NCI-H226 (cell line): ENCODE results near the gene NAGK.
"Not testable (repeated sequence)": the region's sequence is repeated elsewhere in the genome, so short reads cannot be mapped to it uniquely, and the experiment has no call there.

Source experiments
- DNase-seq: peaks from one replicate; pipeline ENCODE4 v3.0.0-alpha.2; 2015

The NAGK gene

DNA sequence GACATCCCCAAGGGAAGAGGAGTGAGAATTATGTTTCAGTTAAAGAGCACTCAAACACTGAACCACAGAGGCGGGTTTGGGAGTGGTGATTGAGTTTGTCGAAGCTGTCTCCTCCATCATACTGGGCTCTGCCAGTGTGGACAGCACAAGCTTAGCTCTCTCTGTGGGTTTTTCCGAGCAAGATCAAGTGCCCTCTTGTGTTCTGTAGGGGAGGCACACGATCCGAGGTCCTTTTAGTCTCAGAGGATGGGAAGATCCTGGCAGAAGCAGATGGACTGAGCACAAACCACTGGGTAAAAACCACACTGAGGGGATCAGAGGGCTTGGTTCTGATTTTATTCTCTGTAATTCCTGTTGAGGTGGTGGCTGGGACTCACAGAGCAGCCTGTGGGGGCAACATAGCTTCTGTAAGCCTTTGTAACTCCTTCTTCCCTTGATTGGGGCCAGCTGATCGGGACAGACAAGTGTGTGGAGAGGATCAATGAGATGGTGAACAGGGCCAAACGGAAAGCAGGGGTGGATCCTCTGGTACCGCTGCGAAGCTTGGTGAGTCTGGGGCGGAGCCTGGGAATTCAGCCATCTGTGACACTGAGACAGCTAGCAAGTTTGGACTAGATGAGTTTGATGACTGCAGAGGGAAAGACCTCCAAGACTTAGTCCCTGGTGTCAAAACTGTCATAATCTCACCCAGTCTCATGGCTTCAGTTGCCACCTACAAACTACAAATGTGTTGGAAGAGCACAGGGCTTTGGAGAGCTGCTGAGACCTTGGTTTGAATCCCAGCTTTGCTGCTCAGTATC, 2.0 kb downstream of the NAGK start:
- peak; percentile 17 for DNase-seq

- DNase-seq, result no peak
These were observed 3.4 kb downstream of the NAGK start for GRCh38 chr2:71071681-71072398.

DNA sequence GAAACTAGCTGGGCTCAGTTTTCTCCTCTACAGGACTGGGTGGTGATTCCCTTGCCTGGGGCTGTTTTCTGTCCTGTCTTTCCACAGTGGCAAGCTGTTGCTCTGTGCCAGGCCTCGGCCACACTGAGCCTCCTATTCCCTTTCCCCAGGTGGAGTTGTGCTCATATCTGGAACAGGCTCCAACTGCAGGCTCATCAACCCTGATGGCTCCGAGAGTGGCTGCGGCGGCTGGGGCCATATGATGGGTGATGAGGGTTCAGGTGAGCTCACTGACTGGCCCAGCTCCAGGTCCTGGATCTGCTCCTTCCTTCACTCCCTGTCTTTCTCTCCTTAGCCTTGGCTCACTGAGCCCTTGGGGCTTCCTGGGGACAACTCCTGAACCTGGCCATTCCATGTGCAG, 4.0 kb downstream of the NAGK start:
- no peak for DNase-seq

DNA sequence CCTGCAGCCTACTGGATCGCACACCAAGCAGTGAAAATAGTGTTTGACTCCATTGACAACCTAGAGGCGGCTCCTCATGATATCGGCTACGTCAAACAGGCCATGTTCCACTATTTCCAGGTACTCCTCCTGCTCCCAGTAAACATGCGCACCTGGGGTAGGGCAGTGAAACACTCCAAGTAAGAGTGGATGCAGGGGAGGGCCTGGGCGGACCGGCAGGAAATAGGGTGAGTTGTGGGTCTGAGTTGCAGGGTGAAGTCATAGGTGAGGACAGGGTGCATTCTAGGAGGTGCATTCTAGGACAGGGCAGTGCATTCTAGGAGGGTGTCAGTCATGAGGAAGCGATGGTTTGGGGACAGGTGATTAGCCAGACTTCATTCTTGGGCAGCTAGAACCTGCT, 5.0 kb downstream of the NAGK start:
- no peak for DNase-seq

DNA sequence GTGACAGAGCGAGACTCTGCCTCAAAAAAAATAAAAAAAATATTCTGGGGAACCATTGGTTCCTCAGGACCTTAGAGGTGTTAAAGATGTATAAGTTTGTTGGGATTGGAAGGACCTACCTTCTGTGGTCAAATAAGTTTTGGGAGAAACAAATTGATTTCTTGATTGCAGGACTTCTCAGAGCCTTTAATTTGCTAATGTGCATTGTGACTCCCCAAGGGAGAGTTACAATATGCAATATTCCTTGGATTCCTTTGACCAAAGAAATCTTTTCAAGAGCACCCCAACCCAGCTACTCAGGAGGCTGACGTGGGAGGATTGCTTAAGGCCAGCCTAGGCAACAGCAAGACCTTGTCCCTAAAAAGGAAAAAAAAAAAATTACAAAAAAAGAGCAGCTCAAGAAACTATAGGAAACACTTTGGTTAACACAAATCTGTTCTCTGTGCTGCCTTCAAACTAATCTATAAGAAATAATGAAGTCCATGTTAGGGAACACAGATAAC, 6.5 kb downstream of the NAGK start:
- DNase-seq, result no peak

GRCh38 chr2:71078624-71079023, 10.2 kb downstream of the NAGK start:
- no peak for DNase-seq

- DNase-seq, result no peak
These were observed 14.2 kb downstream of the NAGK start for GRCh38 chr2:71082402-71083252.

GRCh38 chr2:71083297-71083696, 14.8 kb downstream of the NAGK start:
- DNase-seq, result not testable (repeated sequence)

- DNase-seq, result not testable (repeated sequence)
These were observed 15.4 kb downstream of the NAGK start for GRCh38 chr2:71083752-71084312.

DNA sequence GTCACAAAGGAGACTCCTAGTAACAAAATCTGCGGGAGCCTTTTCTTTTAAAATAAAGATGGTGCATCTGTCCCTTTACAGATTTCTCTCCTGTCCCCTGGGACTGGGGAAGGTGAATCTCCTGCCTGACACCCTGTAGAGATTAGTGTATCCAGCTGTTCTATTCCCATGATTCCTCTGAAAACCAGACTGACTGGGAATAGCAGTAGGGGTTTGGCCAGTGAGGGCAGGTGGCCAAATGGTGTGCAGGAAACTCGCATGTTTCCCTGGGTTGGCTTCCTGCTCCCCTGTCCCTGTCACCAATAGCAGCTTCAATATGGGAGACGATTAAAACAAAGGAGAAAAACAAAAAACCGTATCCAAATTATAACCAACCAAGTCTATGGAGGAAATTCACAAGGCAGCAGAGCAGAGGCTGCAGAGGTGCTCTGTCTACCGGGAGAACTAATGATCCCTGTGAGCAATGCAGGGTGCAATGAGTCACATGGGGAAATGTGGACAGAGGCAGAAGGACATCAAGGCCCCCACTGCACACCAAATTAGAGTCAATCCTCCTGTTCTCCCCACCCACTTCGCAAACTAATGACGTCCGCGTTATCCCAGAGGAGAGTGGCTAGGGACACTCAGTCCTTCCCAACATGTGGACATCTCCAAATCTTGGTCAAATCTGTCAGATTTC, 17.0 kb downstream of the NAGK start:
- not testable (repeated sequence) for DNase-seq

GRCh38 chr2:71089475-71089874, 21.0 kb downstream of the NAGK start:
- DNase-seq, result not testable (repeated sequence)

DNA sequence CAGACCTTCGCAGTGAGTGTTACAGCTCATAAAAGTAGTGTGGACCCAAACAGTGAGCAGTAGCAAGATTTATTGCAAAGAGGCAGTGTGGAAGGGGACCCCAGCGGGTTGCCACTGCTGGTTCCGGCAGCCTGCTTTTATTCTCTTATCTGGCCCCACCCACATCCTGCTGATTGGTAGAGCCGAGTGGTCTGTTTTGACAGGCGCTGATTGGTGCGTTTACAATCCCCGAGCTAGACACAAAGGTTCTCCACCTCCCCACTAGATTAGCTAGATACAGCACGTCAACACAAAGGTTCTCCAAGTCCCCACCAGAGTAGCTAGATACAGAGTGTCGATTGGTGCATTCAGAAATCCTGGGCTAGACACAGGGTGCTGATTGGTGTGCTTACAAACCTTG, 23.4 kb downstream of the NAGK start:
- DNase-seq, result not testable (repeated sequence)

GRCh38 chr2:71092491-71093260, 24.2 kb downstream of the NAGK start:
- DNase-seq, result not testable (repeated sequence)

DNA sequence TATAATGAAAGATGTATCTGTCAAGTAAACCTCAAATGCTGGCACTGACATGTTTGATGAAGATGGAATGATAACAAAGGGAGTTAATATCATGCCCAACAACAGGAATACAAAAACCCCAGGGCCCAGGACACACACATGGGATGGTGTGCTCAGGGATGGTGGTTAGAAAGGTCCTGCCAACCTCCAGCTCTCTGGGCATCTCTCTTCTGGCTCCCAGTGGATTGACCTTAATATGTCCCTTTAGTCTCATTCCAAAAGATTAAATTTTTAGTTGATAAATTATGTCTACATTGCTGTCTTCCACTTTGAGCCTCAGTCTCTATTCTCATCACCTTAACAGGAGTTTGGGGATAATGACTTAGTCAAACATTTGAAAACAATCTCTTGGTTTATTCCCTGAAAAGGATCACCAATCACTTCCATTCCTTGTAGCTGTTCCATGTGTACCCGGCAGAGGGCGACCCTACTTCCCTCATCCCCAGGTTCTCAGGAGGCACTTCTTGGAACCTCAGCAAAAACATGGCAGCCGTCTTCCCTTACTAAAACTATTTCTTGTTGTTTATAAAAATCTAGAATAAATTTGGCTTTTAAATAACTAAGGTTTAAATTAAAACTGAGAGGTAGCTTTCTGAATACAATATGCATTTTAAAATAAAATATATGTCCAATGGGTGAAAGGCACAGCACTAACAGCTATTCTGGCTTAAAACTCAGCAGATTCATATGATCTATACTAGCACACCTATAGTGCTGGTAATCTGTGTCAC, 31.9 kb downstream of the NAGK start:
- DNase-seq, result peak; percentile 38

DNA sequence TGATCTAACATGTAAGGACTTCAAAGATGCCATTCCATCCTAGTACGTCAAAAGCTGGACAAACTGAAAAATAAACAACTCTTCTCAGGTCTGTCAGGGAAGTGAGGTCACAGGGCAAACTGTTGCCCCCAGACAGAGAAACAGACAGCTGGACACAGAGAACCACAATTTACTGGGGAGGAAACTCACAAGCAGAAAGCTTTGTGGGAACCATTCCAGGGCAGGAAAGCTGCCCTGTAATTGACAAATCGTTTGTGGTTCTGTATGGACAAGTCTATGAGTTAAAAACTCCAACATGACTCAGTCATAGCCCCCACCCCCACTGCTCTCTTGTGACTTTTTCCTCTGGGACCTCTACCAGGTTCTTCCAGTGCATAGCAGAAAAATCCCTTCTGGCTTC, 33.2 kb downstream of the NAGK start:
- peak; percentile 3 for DNase-seq

DNA sequence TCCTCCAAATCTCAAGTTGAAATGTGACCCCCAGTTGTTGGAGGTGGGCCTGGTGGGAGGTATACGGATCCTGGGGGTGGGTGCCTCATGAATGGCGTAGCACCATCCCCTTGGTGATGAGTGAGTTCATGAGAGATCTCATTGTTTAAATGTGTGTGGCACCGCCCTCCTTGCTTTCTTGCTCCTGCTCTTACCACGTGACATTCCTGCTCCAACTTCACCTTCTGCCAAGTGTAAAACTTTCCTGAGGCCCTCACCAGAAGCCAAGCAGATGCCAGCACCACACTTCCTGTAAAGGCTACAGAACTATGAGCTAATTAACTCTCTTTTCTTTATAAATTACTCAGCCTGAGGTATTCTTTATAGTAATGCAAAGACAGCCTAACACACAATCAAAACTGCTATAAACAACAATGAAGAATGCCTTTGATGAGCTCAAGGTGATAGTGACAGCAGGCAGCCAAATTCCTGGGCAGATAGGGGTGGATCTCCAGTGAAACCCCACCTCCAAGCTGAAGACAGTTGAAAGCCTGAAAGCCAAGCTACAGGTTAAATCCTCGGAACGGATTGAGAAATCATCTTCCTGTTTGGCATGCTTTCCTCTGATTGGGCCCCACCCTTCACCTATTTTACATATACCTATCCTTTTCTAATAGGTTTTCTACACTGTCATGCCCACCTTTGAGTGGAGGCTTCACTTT, 34.7 kb downstream of the NAGK start:
- no peak for DNase-seq

DNA sequence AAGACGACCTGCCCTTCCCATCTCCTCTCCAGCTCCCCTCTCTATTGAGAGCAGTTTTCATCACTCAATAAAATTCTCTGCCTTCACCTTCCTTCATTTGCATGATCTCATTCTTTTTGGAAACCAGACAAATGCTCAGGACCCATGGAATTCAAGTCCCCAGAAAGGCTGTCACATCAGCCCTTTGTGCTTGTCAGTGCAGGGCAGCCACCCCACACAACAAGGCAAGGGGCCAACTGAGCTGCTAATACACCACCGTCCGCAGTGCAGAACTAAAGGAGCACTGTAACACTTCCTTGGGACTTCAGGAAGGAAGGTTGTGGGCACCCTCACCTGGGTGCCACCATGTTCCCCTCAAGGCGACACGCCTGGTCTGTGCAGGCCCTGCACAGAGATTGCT, 35.4 kb downstream of the NAGK start:
- DNase-seq, result no peak

GRCh38 chr2:71106463-71106862, 38.0 kb downstream of the NAGK start:
- DNase-seq, result not testable (repeated sequence)

GRCh38 chr2:71108091-71108490, 39.6 kb downstream of the NAGK start:
- no peak for DNase-seq

GRCh38 chr2:71113843-71114242, 45.4 kb downstream of the NAGK start:
- DNase-seq, result no peak
